ENCODE measurements around the gene MUL1.

- TF ChIP-seq, protein P1, sequence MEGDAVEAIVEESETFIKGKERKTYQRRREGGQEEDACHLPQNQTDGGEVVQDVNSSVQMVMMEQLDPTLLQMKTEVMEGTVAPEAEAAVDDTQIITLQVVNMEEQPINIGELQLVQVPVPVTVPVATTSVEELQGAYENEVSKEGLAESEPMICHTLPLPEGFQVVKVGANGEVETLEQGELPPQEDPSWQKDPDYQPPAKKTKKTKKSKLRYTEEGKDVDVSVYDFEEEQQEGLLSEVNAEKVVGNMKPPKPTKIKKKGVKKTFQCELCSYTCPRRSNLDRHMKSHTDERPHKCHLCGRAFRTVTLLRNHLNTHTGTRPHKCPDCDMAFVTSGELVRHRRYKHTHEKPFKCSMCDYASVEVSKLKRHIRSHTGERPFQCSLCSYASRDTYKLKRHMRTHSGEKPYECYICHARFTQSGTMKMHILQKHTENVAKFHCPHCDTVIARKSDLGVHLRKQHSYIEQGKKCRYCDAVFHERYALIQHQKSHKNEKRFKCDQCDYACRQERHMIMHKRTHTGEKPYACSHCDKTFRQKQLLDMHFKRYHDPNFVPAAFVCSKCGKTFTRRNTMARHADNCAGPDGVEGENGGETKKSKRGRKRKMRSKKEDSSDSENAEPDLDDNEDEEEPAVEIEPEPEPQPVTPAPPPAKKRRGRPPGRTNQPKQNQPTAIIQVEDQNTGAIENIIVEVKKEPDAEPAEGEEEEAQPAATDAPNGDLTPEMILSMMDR (IDR thresholded peaks at IDR 0.05), result no peak
- TF ChIP-seq POLR2A (IDR thresholded peaks at IDR 0.05), result no peak
- TF ChIP-seq POLR2AphosphoS5 (IDR thresholded peaks at IDR 0.05; ENCODE audit: insufficient read depth in 1 of 2, low read depth in 1 of 2), result no peak
These were observed 22.9 kb upstream of the MUL1 start for GRCh38 chr1:20530901-20531300.
